Kidney epithelial cell (primary cell): ENCODE measurements around the gene DDX25. TPM values are rescaled to one million over a fixed set of nuclear protein-coding genes. Genes with fewer than 3 reads are reported as not detected.

Experiments used
- DNase-seq: peaks from one replicate; pipeline ENCODE4 v3.0.0-alpha.2; 2010; ENCODE audit warnings: low read depth
- H3K27me3 ChIP-seq: 2 replicates; pipeline ENCODE4 v1.6.0; 2011; ENCODE audit warnings: low read length; ENCODE audit not compliant: control insufficient read depth, insufficient read depth
- H3K36me3 ChIP-seq: 2 replicates; pipeline ENCODE4 v1.5.1; 2011; ENCODE audit warnings: low read length; ENCODE audit not compliant: control insufficient read depth, insufficient read depth
- H3K4me3 ChIP-seq: 2 replicates; pipeline ENCODE4 v1.5.1; 2011; ENCODE audit warnings: low read depth, mild to moderate bottlenecking, control low read depth, low read length
- CTCF ChIP-seq: IDR thresholded peaks from 2 replicates; pipeline ENCODE4 v1.5.1; 2011; ENCODE audit warnings: mild to moderate bottlenecking, moderate library complexity, low read length, control low read depth, inconsistent platforms; ENCODE audit not compliant: insufficient read depth, poor library complexity, severe bottlenecking
- total RNA-seq: library from RNA; depleted of rRNA; stranded (reverse); fragments of >200 nt; gene quantifications from 2 replicates; pipeline ENCODE4 v1.2.3, GENCODE V29; 2015

The DDX25 gene
- total RNA-seq, 1 donor from 2014 or later: 1.5 TPM

DNA sequence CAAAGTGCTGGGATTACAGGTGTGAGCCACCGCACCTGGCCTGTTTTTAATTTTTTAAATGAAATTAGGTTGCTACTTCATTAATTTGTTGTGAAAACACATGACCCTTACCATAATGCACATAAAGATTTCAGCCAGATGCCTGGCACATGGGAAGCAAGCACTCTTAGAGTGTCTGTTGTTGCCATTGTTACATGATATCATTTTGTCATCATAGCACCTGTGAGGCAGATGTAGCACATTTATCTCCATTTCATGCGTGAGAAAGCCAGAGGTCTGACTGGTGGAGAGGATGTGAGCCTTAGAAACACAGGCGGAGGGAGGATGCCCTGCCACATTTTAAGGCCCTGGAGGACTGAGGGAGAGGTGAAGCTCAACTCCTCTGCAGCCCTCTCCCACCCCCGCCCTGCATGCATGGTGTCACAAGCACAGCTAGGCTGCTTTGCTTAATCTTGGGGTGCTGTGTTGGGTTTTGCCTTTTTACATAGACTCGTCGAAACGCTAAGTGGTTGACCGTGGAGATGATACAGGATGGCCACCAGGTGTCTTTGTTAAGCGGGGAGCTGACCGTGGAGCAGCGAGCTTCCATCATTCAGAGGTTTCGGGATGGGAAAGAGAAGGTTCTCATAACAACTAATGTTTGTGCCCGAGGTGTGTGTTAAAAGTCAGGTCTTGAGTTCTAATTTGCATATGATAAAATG is 14.0 kb downstream of the DDX25 start:
- no peak for DNase-seq
- no peak for TF ChIP-seq CTCF
- peaks cover 9% of the 10 kb centered on the region for H3K27me3 ChIP-seq
- no peak overlapping the region for H3K4me3 ChIP-seq
- H3K36me3 ChIP-seq: no peaks in the 10 kb centered on the region

- DNase-seq: no peak
- no peak for TF ChIP-seq CTCF
- H3K36me3 ChIP-seq: no peaks in the 10 kb centered on the region
Measured at GRCh38 chr11:125921042-125921441, 16.7 kb downstream of the DDX25 start.

DNA sequence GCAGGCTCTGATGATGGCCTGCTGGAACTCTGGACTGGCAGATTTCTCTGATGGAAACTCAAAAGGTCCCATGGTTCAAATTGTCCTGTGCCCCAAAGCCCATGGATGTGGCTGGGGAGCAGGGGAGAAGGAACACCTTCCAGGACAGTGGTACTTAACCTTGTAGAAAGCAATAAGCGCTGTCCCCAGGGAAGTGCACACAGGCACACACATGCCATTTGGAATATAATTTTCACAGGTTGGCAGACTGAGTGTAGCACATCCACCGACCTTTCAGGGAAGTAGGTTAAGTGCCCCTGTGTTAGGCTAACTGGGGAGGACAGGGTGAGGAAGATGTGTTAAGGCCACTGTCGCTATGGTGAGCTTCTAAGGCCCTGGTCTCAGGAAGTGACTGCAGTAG is 17.8 kb downstream of the DDX25 start:
- Histone ChIP-seq H3K4me3 (no peak overlapping the region), H3K36me3 (no peaks in the 10 kb centered on the region), H3K27me3 (peaks cover 4% of the 10 kb centered on the region)
- TF ChIP-seq CTCF: no peak
- no peak for DNase-seq

More at GRCh38 chr11:125921042-125921441, 16.7 kb downstream of the DDX25 start:
- H3K27me3 ChIP-seq: peaks cover 9% of the 10 kb centered on the region
- H3K4me3 ChIP-seq: no peak overlapping the region

DNA sequence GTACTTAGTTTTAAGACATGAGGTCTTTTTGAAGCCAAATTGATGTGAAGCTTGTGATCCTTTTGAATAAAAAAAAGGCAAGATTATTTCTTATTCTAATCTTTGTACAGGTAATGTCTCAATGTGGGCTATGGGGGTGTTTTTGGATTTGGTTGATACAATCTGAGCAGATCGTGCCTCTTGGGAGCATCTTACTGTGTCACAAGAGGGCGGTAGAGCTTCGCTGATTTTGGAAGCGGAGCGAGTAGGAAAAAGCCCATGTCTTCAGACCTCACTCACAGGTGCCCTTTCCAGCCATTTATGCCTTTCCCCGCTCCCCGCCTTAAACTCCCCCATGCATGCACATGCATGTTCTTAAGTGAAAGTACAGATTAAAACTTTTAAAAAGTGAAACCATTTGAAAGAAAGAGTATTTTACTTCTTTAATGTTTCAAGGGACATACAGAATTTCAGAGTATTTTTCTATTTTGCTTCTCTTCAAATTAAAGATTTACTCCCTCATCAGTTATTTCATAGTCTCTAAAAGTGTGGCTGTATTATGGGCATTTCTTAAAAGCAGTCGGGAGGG is 18.8 kb downstream of the DDX25 start:
- Histone ChIP-seq H3K4me3 (no peak overlapping the region), H3K36me3 (no peaks in the 10 kb centered on the region), H3K27me3 (peaks cover 4% of the 10 kb centered on the region)
- peak; percentile 81 for TF ChIP-seq CTCF
- DNase-seq: peak; percentile 28

GRCh38 chr11:125923633-125924032 is 19.3 kb downstream of the DDX25 start:
- Histone ChIP-seq H3K27me3 (peaks cover 4% of the 10 kb centered on the region), H3K36me3 (no peaks in the 10 kb centered on the region), H3K4me3 (no peak overlapping the region)
- DNase-seq: no peak
- no peak for TF ChIP-seq CTCF
